Activated CD4-positive, alpha-beta T cell treated with anti-CD3 and anti-CD28 coated beads, Interleukin-2, amount 10 ng/mL, durations not matched to agents 7 days and 5 days (primary cell): ENCODE measurements around the gene LZIC. TPM values are rescaled to one million over a fixed set of nuclear protein-coding genes. Genes with fewer than 3 reads are reported as not detected.

Experiments
- CTCF ChIA-PET: fragments of 350-600 bp; sonication (Branson Sonifier 250); formaldehyde crosslinking; loops from one replicate; lab custom pipeline; 2021; ENCODE audit warnings: antibody characterized with exemption; lab: Charles Lee
- POLR2A ChIA-PET: fragments of 350-600 bp; sonication (Branson Sonifier 250); formaldehyde crosslinking; loops from one replicate; lab custom pipeline; 2021; ENCODE audit warnings: antibody characterized with exemption; lab: Charles Lee
- DNase-seq: peaks from one replicate; pipeline ENCODE4 v3.0.0-alpha.2; 2020
- H3K27ac Mint-ChIP-seq: one replicate; pipeline ENCODE4 v1.8.0; 2021; ENCODE audit warnings: mild to moderate bottlenecking, moderate library complexity, mixed read lengths
- H3K27me3 Mint-ChIP-seq: one replicate; pipeline ENCODE4 v1.8.0; 2021; ENCODE audit warnings: mixed read lengths
- H3K36me3 Mint-ChIP-seq: one replicate; pipeline ENCODE4 v1.8.0; 2021; ENCODE audit warnings: low read depth, mixed read lengths
- H3K4me1 Mint-ChIP-seq: one replicate; pipeline ENCODE4 v1.8.0; 2021; ENCODE audit warnings: mixed read lengths
- H3K4me3 Mint-ChIP-seq: one replicate; pipeline ENCODE4 v1.8.0; 2021; ENCODE audit warnings: mild to moderate bottlenecking, moderate library complexity, mixed read lengths
- H3K9me3 Mint-ChIP-seq: one replicate; pipeline ENCODE4 v1.8.0; 2021; ENCODE audit warnings: mixed read lengths
- microRNA-seq: library from miRNA; unstranded; fragments of <30 nt; microRNA quantifications from one replicate; pipeline ENCODE4 v1.2.0, GENCODE V29; 2021; ENCODE audit warnings: borderline microRNAs expressed, borderline replicate concordance
- total RNA-seq, 2 experiments: library from RNA; stranded (reverse); gene quantifications; one replicate each; pipeline ENCODE4 v1.2.3, GENCODE V29; 2021

The LZIC gene
- total RNA-seq, 2 experiments from 2014 or later: 25.7 to 28.0 TPM

DNA sequence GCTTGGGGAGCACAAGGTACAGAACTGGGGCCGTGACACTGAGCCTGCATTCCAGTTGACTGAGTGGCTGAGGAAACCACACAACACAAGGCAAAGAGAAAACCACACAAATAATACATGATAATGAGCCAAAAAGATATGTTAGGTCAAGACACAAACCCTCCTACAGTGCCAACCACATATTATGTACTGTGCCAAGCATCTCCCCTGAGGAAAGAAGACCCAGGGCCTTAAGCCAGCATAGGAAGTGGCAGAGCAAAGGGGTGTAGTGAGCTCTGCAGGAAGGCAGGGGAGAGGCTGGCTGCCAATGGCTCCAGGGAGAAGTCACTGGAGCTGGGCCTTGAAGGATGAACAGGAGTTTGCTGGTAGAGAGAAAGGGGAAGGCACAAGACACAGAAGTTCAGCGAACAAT, 61.3 kb downstream of the LZIC start:
- no peak for DNase-seq
- Mint-ChIP-seq H3K4me1 (peaks cover 26% of the 10 kb centered on the region), H3K27me3 (no peaks in the 10 kb centered on the region), H3K9me3 (no peaks in the 10 kb centered on the region), H3K4me3 (no peak overlapping the region), H3K36me3 (no peaks in the 10 kb centered on the region), H3K27ac (peak overlapping the region; percentile 81)
- ChIA-PET POLR2A (no interaction called here), CTCF (no interaction called here)

Small RNA genes within 50 kb of the gene (microRNA-seq; reads per million reads assigned to microRNA genes)
- not detected for gene MIR5697

Other genes with a start within 250 kb of the LZIC start
- 100 to 1,000 TPM; 121 to 134 TPM for gene CLSTN1, start 119.4 kb downstream of the LZIC start, total RNA-seq
- gene CTNNBIP1, start 33.1 kb downstream of the LZIC start, total RNA-seq: 10 to 100 TPM; 12.2 to 13.9 TPM
- 1 to 10 TPM; 6.3 to 7.9 TPM for gene NMNAT1, start 84 bp upstream of the LZIC start, total RNA-seq
- gene RBP7, start 53.8 kb upstream of the LZIC start, total RNA-seq: not detected
- gene UBE4B, start 89.6 kb upstream of the LZIC start, total RNA-seq: 10 to 100 TPM; 30.9 to 38.4 TPM